Measurements from ENCODE around the gene ANXA4. TPM values are rescaled to one million over a fixed set of nuclear protein-coding genes. Genes with fewer than 3 reads are reported as not detected.

The ANXA4 gene
- polyA plus RNA-seq, 2 of the 4 experiments (the other 2 are of a cell fraction), result 341 to 554 TPM

GRCh38 chr2:69695850-69696216, 46.1 kb upstream of the ANXA4 start:
- WGBS (ENCODE audit: missing lambda C conversion rate), result 3% methylated on average over 2 of the region's 2 CpGs

GRCh38 chr2:69700381-69700780, 41.6 kb upstream of the ANXA4 start:
- POLR2A ChIA-PET, result no interaction called here
- FAIRE-seq, result no peak

More at GRCh38 chr2:69695850-69696216, 46.1 kb upstream of the ANXA4 start:
- Histone ChIP-seq H3K27ac (peak overlapping the region; percentile 7 to 60; a peak in 5 of 6 replicates), H3K4me3 (no peak overlapping the region), H3K9me3 (no peaks in the 10 kb centered on the region), H3K4me2 (peak overlapping the region; percentile 90), H3K4me1 (peaks cover 46% of the 10 kb centered on the region)
- POLR2A ChIA-PET, result no interaction called here
- CTCF ChIA-PET, result interaction anchor here (0.6 to 3.0 kb wide), 5 partner anchors 12 to 28 kb away, joined by 3 to 25 read pairs (median 4); no protein-coding TSS in a partner anchor
- TF ChIP-seq CHD2 (IDR thresholded peaks at IDR 0.05; ENCODE audit: low read length, partially characterized antibody) (no peak), E2F6 (IDR thresholded peaks at IDR 0.05; ENCODE audit: borderline replicate concordance, low read depth) (no peak), RFX5 (IDR thresholded peaks at IDR 0.05) (no peak), HOXA7 (CRISPR knock-in tag; IDR thresholded peaks at IDR 0.05) (no peak), JUN (IDR thresholded peaks at IDR 0.05) (peak in 1 of 2 experiments; percentile 7; a peak in 1 of 5 replicates), RNF2 (IDR thresholded peaks at IDR 0.05; ENCODE audit: borderline replicate concordance, low read depth) (no peak), KDM5A (IDR thresholded peaks at IDR 0.05) (no peak)
- no peak for DNase-seq (ENCODE audit: low read depth in 1 of 2, low spot score in 1 of 2)
- ATAC-seq, result peak; percentile 14 to 57; a peak in 3 of 6 replicates
- no peak for FAIRE-seq

GRCh38 chr2:69701100-69701945, 40.6 kb upstream of the ANXA4 start:
- 76% methylated on average over 9 of the region's 9 CpGs for WGBS (ENCODE audit: missing lambda C conversion rate)
- no peak overlapping the region for H3K27ac ChIP-seq
- no peak for ATAC-seq
- no peak for FAIRE-seq
- no peaks in the 10 kb centered on the region for H3K9me3 ChIP-seq
- no peak for DNase-seq (ENCODE audit: low read depth in 1 of 2, low spot score in 1 of 2)
- TF ChIP-seq HOXA7 (CRISPR knock-in tag; IDR thresholded peaks at IDR 0.05) (no peak), FOSB (CRISPR knock-in tag; IDR thresholded peaks at IDR 0.05) (no peak), PBX3 (IDR thresholded peaks at IDR 0.05) (no peak), POLR2A (IDR thresholded peaks at IDR 0.05; ENCODE audit: low read length) (no peak), BHLHE40 (IDR thresholded peaks at IDR 0.05; ENCODE audit: low read depth, low read length) (no peak), JUNB (IDR thresholded peaks at IDR 0.05) (no peak), ESRRA (IDR thresholded peaks at IDR 0.05; ENCODE audit: borderline replicate concordance, low read length) (no peak), HEYL (CRISPR knock-in tag; IDR thresholded peaks at IDR 0.05) (no peak), GATA3 (IDR thresholded peaks at IDR 0.05; ENCODE audit: borderline replicate concordance) (no peak), JUN (IDR thresholded peaks at IDR 0.05) (no peak), TP53 (CRISPR knock-in tag; IDR thresholded peaks at IDR 0.05) (no peak), ZSCAN20 (CRISPR knock-in tag; IDR thresholded peaks at IDR 0.05) (no peak), CHD4 (IDR thresholded peaks at IDR 0.05; ENCODE audit: borderline replicate concordance) (no peak), RARB (CRISPR knock-in tag; IDR thresholded peaks at IDR 0.05) (no peak), MYC (IDR thresholded peaks at IDR 0.05; ENCODE audit: borderline replicate concordance, low read length) (no peak)
- no peak overlapping the region for H3K4me3 ChIP-seq
- CTCF ChIA-PET, result interaction anchor here (0.7 kb wide), 1 partner anchor 20 kb away, joined by 3 read pairs; no protein-coding TSS in a partner anchor
- no peak overlapping the region for H3K4me2 ChIP-seq
- POLR2A ChIA-PET, result no interaction called here
- peaks cover 2% of the 10 kb centered on the region for H3K4me1 ChIP-seq

More at GRCh38 chr2:69700381-69700780, 41.6 kb upstream of the ANXA4 start:
- TF ChIP-seq NFE2L2 (conservative IDR thresholded peaks at IDR 0.05; ENCODE audit: low read length) (no peak), CTCF (IDR thresholded peaks at IDR 0.05) (no peak), FOSL2 (IDR thresholded peaks at IDR 0.05) (no peak), FOSL2 (CRISPR knock-in tag; IDR thresholded peaks at IDR 0.05) (peak; percentile 33; the same call in 1 of the 2 replicates), ZSCAN20 (CRISPR knock-in tag; IDR thresholded peaks at IDR 0.05) (no peak), EHMT2 (IDR thresholded peaks at IDR 0.05; ENCODE audit: low read depth) (no peak)
- Histone ChIP-seq H3K4me1 (peaks cover 12% of the 10 kb centered on the region), H3K27ac (no peak overlapping the region), H3K9me3 (no peaks in the 10 kb centered on the region), H3K4me2 (no peak overlapping the region), H3K4me3 (no peak overlapping the region)
- ATAC-seq (no peak), DNase-seq (ENCODE audit: low read depth in 1 of 2, low spot score in 1 of 2) (no peak)
- CTCF ChIA-PET, result interaction anchor here (0.7 to 0.8 kb wide), 2 partner anchors 21 to 92 kb away, joined by 3 read pairs; no protein-coding TSS in a partner anchor
- 87% methylated on average over 5 of the region's 5 CpGs for whole genome bisulfite sequencing (ENCODE audit: missing lambda C conversion rate)

Data from A549 (cell line).